ENCODE measurements around the gene GABRB1.

The GABRB1 gene

DNA sequence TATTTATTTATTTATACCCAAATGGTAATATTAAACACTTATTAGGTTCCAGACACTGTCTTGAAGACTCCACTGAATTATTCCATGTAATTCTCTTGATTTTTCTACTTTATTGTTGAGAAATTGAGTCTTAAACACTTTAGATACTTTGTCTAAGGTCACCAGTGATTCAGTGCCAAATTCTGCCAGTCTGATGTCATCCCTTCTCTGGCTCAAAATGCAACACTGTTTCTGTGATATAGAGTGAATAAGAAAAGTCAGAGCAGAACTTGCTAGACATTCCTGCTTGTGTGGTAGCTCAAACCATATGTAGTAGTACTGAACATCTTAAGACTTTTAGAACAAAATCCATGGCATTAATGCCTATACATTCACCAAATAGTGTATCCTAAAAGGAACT lies 164.3 kb downstream of the GABRB1 start:
- no peak for DNase-seq
- Histone ChIP-seq H3K27ac (ENCODE audit: insufficient read depth, low read length, poor library complexity, severe bottlenecking) (no peak overlapping the region), H3K27me3 (replicated peaks; ENCODE audit: control insufficient read depth, insufficient read depth, low read length, poor library complexity, severe bottlenecking) (no peaks in the 10 kb centered on the region), H3K36me3 (ENCODE audit: control insufficient read depth, insufficient read depth, low read length) (no peaks in the 10 kb centered on the region), H3K4me3 (ENCODE audit: insufficient read depth, low read depth, low read length, poor library complexity, severe bottlenecking) (no peak overlapping the region), H3K4me1 (ENCODE audit: control insufficient read depth, insufficient read depth, low read length, poor library complexity, severe bottlenecking) (no peaks in the 10 kb centered on the region), H3K9me3 (ENCODE audit: control insufficient read depth, low read length) (no peaks in the 10 kb centered on the region)

GRCh38 chr4:47198791-47199190 lies 167.4 kb downstream of the GABRB1 start:
- Histone ChIP-seq H3K36me3 (ENCODE audit: control insufficient read depth, insufficient read depth, low read length) (no peaks in the 10 kb centered on the region), H3K27ac (ENCODE audit: insufficient read depth, low read length, poor library complexity, severe bottlenecking) (no peak overlapping the region), H3K9me3 (ENCODE audit: control insufficient read depth, low read length) (no peaks in the 10 kb centered on the region), H3K4me1 (ENCODE audit: control insufficient read depth, insufficient read depth, low read length, poor library complexity, severe bottlenecking) (no peaks in the 10 kb centered on the region), H3K4me3 (ENCODE audit: insufficient read depth, low read depth, low read length, poor library complexity, severe bottlenecking) (no peak overlapping the region), H3K27me3 (replicated peaks; ENCODE audit: control insufficient read depth, insufficient read depth, low read length, poor library complexity, severe bottlenecking) (no peaks in the 10 kb centered on the region)
- DNase-seq: no peak

GRCh38 chr4:47203593-47203992 lies 172.2 kb downstream of the GABRB1 start:
- Histone ChIP-seq H3K9me3 (ENCODE audit: control insufficient read depth, low read length) (no peaks in the 10 kb centered on the region), H3K4me1 (ENCODE audit: control insufficient read depth, insufficient read depth, low read length, poor library complexity, severe bottlenecking) (no peaks in the 10 kb centered on the region), H3K27me3 (replicated peaks; ENCODE audit: control insufficient read depth, insufficient read depth, low read length, poor library complexity, severe bottlenecking) (no peaks in the 10 kb centered on the region), H3K4me3 (ENCODE audit: insufficient read depth, low read depth, low read length, poor library complexity, severe bottlenecking) (no peak overlapping the region), H3K27ac (ENCODE audit: insufficient read depth, low read length, poor library complexity, severe bottlenecking) (no peak overlapping the region), H3K36me3 (ENCODE audit: control insufficient read depth, insufficient read depth, low read length) (no peaks in the 10 kb centered on the region)
- no peak for DNase-seq

- H3K27ac ChIP-seq (ENCODE audit: insufficient read depth, low read length, poor library complexity, severe bottlenecking): no peak overlapping the region
- no peak for DNase-seq
- no peaks in the 10 kb centered on the region for H3K27me3 ChIP-seq (replicated peaks; ENCODE audit: control insufficient read depth, insufficient read depth, low read length, poor library complexity, severe bottlenecking)
- no peaks in the 10 kb centered on the region for H3K36me3 ChIP-seq (ENCODE audit: control insufficient read depth, insufficient read depth, low read length)
- no peak overlapping the region for H3K4me3 ChIP-seq (ENCODE audit: insufficient read depth, low read depth, low read length, poor library complexity, severe bottlenecking)
- no peaks in the 10 kb centered on the region for H3K4me1 ChIP-seq (ENCODE audit: control insufficient read depth, insufficient read depth, low read length, poor library complexity, severe bottlenecking)
- no peaks in the 10 kb centered on the region for H3K9me3 ChIP-seq (ENCODE audit: control insufficient read depth, low read length)
These were observed 176.2 kb downstream of the GABRB1 start for GRCh38 chr4:47207555-47207954.

DNA sequence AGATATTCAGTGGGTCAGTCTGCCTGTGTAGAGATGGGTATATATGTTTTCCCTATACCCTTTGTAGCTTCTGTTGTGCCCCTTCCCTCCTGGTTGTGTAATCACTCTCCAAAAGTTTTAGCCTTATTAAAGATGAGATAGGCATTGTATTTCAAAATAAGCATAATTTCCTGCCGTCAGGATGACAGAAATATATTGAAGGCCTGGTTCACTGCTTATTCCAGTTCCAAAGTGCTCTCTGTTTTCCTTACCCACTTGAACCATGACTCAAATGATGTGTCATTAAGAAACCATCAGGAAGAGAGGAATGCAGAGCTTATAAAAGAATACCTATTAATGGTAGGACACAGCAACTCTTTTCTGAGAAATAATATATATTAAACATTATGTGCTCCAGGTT lies 178.5 kb downstream of the GABRB1 start:
- no peaks in the 10 kb centered on the region for H3K9me3 ChIP-seq (ENCODE audit: control insufficient read depth, low read length)
- H3K27me3 ChIP-seq (replicated peaks; ENCODE audit: control insufficient read depth, insufficient read depth, low read length, poor library complexity, severe bottlenecking): no peaks in the 10 kb centered on the region
- H3K4me3 ChIP-seq (ENCODE audit: insufficient read depth, low read depth, low read length, poor library complexity, severe bottlenecking): no peak overlapping the region
- H3K36me3 ChIP-seq (ENCODE audit: control insufficient read depth, insufficient read depth, low read length): no peaks in the 10 kb centered on the region
- no peak overlapping the region for H3K27ac ChIP-seq (ENCODE audit: insufficient read depth, low read length, poor library complexity, severe bottlenecking)
- H3K4me1 ChIP-seq (ENCODE audit: control insufficient read depth, insufficient read depth, low read length, poor library complexity, severe bottlenecking): no peaks in the 10 kb centered on the region
- DNase-seq: no peak

DNA sequence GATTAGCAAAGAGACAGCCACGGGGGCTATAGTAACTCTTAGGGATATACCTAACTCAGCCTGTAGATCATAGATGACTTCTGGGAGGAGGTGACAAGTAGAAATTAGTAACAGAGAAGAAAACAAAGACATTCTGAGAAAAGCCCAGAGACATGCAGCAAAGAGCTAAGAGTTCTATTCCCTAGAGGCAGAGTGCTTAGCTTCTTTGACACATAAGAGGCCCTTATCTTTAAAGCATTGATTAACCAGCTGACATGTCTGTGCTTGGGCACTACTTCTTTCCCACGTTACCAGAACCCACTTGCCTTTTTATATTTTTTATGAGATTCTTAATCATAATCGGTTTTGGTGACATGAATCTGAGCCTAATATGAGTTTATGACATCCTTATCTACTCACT lies 179.5 kb downstream of the GABRB1 start:
- Histone ChIP-seq H3K9me3 (ENCODE audit: control insufficient read depth, low read length) (no peaks in the 10 kb centered on the region), H3K4me1 (ENCODE audit: control insufficient read depth, insufficient read depth, low read length, poor library complexity, severe bottlenecking) (no peaks in the 10 kb centered on the region), H3K36me3 (ENCODE audit: control insufficient read depth, insufficient read depth, low read length) (no peaks in the 10 kb centered on the region), H3K27me3 (replicated peaks; ENCODE audit: control insufficient read depth, insufficient read depth, low read length, poor library complexity, severe bottlenecking) (no peaks in the 10 kb centered on the region), H3K27ac (ENCODE audit: insufficient read depth, low read length, poor library complexity, severe bottlenecking) (no peak overlapping the region), H3K4me3 (ENCODE audit: insufficient read depth, low read depth, low read length, poor library complexity, severe bottlenecking) (no peak overlapping the region)
- no peak for DNase-seq

GRCh38 chr4:47213106-47213505 lies 181.7 kb downstream of the GABRB1 start:
- Histone ChIP-seq H3K9me3 (ENCODE audit: control insufficient read depth, low read length) (no peaks in the 10 kb centered on the region), H3K4me3 (ENCODE audit: insufficient read depth, low read depth, low read length, poor library complexity, severe bottlenecking) (no peak overlapping the region), H3K4me1 (ENCODE audit: control insufficient read depth, insufficient read depth, low read length, poor library complexity, severe bottlenecking) (no peaks in the 10 kb centered on the region), H3K36me3 (ENCODE audit: control insufficient read depth, insufficient read depth, low read length) (no peaks in the 10 kb centered on the region), H3K27ac (ENCODE audit: insufficient read depth, low read length, poor library complexity, severe bottlenecking) (no peak overlapping the region), H3K27me3 (replicated peaks; ENCODE audit: control insufficient read depth, insufficient read depth, low read length, poor library complexity, severe bottlenecking) (no peaks in the 10 kb centered on the region)
- no peak for DNase-seq

GRCh38 chr4:47213539-47213938 lies 182.2 kb downstream of the GABRB1 start:
- Histone ChIP-seq H3K27ac (ENCODE audit: insufficient read depth, low read length, poor library complexity, severe bottlenecking) (no peak overlapping the region), H3K36me3 (ENCODE audit: control insufficient read depth, insufficient read depth, low read length) (no peaks in the 10 kb centered on the region), H3K4me1 (ENCODE audit: control insufficient read depth, insufficient read depth, low read length, poor library complexity, severe bottlenecking) (no peaks in the 10 kb centered on the region), H3K9me3 (ENCODE audit: control insufficient read depth, low read length) (no peaks in the 10 kb centered on the region), H3K27me3 (replicated peaks; ENCODE audit: control insufficient read depth, insufficient read depth, low read length, poor library complexity, severe bottlenecking) (no peaks in the 10 kb centered on the region), H3K4me3 (ENCODE audit: insufficient read depth, low read depth, low read length, poor library complexity, severe bottlenecking) (no peak overlapping the region)
- no peak for DNase-seq

GRCh38 chr4:47213971-47214370 lies 182.6 kb downstream of the GABRB1 start:
- H3K27ac ChIP-seq (ENCODE audit: insufficient read depth, low read length, poor library complexity, severe bottlenecking): no peak overlapping the region
- no peaks in the 10 kb centered on the region for H3K4me1 ChIP-seq (ENCODE audit: control insufficient read depth, insufficient read depth, low read length, poor library complexity, severe bottlenecking)
- DNase-seq: no peak

GRCh38 chr4:47215759-47216158 lies 184.4 kb downstream of the GABRB1 start:
- no peaks in the 10 kb centered on the region for H3K36me3 ChIP-seq (ENCODE audit: control insufficient read depth, insufficient read depth, low read length)
- no peak for DNase-seq
- H3K9me3 ChIP-seq (ENCODE audit: control insufficient read depth, low read length): no peaks in the 10 kb centered on the region
- no peak overlapping the region for H3K4me3 ChIP-seq (ENCODE audit: insufficient read depth, low read depth, low read length, poor library complexity, severe bottlenecking)
- no peak overlapping the region for H3K27ac ChIP-seq (ENCODE audit: insufficient read depth, low read length, poor library complexity, severe bottlenecking)
- no peaks in the 10 kb centered on the region for H3K27me3 ChIP-seq (replicated peaks; ENCODE audit: control insufficient read depth, insufficient read depth, low read length, poor library complexity, severe bottlenecking)
- no peaks in the 10 kb centered on the region for H3K4me1 ChIP-seq (ENCODE audit: control insufficient read depth, insufficient read depth, low read length, poor library complexity, severe bottlenecking)

More at GRCh38 chr4:47213971-47214370, 182.6 kb downstream of the GABRB1 start:
- H3K9me3 ChIP-seq (ENCODE audit: control insufficient read depth, low read length): no peaks in the 10 kb centered on the region
- no peak overlapping the region for H3K4me3 ChIP-seq (ENCODE audit: insufficient read depth, low read depth, low read length, poor library complexity, severe bottlenecking)
- no peaks in the 10 kb centered on the region for H3K27me3 ChIP-seq (replicated peaks; ENCODE audit: control insufficient read depth, insufficient read depth, low read length, poor library complexity, severe bottlenecking)
- H3K36me3 ChIP-seq (ENCODE audit: control insufficient read depth, insufficient read depth, low read length): no peaks in the 10 kb centered on the region

DNA sequence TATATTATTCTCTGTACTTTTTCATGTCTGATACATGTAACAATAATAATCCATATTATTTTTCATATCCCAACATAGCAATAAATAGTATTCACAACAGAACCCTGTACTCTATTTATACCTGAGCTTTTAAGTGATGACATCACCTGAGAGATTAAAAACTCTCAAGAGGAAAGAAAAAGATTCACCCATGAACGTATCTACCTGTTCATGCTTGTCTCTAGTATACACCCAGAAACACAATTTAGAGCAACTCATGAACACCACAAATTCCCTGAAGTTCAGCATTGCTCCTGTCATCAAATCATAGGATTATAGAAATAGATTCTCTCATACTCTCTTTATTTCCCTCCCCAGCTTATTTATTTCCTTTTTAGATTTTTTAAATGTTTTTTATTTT lies 185.9 kb downstream of the GABRB1 start:
- Histone ChIP-seq H3K4me3 (ENCODE audit: insufficient read depth, low read depth, low read length, poor library complexity, severe bottlenecking) (no peak overlapping the region), H3K27ac (ENCODE audit: insufficient read depth, low read length, poor library complexity, severe bottlenecking) (no peak overlapping the region), H3K9me3 (ENCODE audit: control insufficient read depth, low read length) (no peaks in the 10 kb centered on the region), H3K4me1 (ENCODE audit: control insufficient read depth, insufficient read depth, low read length, poor library complexity, severe bottlenecking) (no peaks in the 10 kb centered on the region), H3K27me3 (replicated peaks; ENCODE audit: control insufficient read depth, insufficient read depth, low read length, poor library complexity, severe bottlenecking) (no peaks in the 10 kb centered on the region), H3K36me3 (ENCODE audit: control insufficient read depth, insufficient read depth, low read length) (no peaks in the 10 kb centered on the region)
- no peak for DNase-seq
